ENCODE data around the gene EPB41L4A.

The EPB41L4A gene

DNA sequence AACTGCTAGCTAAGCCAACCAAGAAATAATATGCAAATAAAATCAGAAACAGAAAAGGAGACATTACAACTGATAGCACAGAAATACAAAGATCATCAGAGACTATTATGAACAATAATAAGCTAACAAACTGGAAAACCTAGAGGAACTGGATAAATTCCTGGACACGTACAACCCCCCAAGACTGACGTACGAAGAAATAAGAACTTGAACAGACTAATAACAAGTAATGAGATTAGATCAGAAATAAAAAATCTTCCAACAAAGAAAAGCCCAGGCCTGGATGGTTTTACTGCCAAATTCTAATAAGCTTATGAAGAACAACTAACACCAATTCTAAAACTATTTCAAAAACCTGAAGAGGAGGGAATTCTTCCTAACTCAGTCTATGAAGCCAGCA lies 67.9 kb downstream of the EPB41L4A start:
- DNase-seq: no peak

GRCh38 chr5:112350626-112351025 lies 68.5 kb downstream of the EPB41L4A start:
- DNase-seq: no peak

DNA sequence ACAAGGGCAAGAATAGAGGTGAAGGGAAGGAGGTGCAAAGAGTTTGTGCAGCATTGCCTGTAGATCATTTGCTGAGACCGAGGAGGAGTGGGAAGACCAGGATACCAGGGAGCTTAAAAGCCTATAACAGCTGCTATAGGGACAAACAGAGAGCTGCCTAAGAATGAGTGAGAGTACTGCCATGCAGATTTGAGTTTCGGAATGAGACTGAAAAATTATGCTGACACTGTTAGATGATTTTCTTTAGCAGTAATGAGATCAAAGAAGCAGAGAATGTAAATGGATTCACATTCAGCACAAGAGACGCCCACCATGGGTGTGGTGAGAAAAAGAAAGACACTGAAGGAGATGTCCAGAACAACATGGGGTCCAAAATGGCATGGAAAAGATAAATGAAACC lies 69.7 kb downstream of the EPB41L4A start:
- no peak for DNase-seq

GRCh38 chr5:112348915-112349314 lies 70.2 kb downstream of the EPB41L4A start:
- no peak for DNase-seq

DNA sequence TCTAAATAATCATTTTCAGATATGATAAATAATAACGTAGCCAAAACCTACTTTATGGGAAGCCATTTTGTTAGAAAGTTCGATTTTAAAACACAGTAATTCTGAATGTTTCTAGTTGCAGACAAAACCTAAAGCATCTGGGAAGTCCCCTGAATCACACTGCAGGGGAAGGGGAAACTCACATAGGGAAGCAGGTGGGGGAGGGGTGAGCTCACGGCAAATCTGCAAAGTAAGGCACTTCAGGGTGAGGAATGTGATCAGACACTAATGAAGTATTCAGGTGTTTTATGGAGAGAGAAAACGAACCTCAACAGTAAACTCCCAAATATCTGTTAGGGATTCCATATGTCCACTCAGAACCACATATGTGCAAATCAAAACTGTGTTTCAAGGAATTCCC lies 70.7 kb downstream of the EPB41L4A start:
- no peak for DNase-seq

- DNase-seq: no peak
Observed at GRCh38 chr5:112346411-112347044, 72.5 kb downstream of the EPB41L4A start.

- no peak for DNase-seq
Observed at GRCh38 chr5:112344540-112344939, 74.5 kb downstream of the EPB41L4A start.

DNA sequence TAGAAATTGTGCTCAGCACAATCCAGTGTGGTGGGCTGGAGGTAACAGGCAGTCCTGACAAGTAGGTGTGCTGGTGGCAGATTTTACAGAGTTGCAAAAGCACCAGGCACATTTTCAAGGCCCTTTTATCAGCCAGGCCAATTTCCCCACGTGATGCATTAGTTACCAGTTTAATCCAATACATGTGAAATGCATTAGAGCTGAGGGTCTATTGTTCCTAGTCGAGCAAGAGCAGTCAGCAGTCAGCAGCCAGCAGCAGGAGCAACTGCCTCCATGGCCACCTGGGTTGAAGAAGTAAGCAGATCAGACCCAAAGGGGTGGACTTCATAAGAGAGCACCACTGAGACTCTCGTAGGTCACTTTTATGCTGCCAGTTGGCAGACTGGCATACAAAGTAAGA lies 76.7 kb downstream of the EPB41L4A start:
- DNase-seq: no peak

DNA sequence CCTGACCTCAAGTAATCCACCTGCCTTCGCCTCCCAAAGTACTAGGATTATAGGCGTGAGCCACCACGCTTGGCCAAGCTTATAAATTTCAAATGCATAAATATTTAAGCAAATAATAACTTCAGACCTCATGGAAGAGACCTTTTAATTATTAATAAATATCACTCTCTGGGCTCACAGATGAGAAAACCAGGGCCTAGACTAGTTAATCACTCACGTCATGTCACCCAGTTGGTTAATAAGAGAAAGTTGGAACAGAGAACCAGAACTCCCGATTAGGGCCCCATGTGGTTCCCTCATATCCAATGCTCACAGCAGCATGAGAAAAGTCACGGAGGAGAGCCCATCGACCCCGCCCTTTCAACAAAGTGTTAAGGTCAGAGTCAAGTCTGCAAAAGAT lies 79.3 kb downstream of the EPB41L4A start:
- no peak for DNase-seq

DNA sequence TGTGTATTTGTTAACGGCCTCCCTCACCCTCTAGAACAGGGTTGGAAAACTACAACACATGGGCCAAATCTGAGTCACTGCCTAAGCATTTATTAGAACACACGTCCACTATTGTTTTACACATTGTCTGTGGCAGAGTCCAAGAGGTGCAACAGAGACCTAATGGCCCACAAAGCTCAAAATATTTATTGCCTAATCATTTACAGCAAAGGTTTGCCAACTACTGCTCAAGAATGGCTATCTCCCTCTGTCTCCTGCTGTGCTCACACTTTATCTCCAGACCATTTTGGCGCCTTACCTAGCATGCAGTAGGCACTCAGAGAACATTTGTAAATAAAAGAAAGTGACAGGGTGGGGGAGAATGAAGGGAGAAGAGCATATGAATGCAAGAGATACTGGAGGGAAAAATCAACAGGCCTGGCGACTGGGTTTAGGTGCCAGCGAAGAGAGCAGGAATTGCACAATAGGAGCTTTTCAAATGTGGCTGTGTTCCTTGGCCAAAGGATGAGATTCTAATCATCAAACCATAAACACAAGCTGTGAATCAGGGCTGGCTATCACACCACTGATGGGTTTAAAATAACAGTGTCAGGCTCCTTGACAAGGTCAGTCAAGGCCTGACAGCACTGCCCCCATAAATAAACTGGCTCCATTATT lies 80.3 kb downstream of the EPB41L4A start:
- DNase-seq: no peak

GRCh38 chr5:112333331-112333781 lies 85.7 kb downstream of the EPB41L4A start:
- DNase-seq: no peak

- DNase-seq: no peak
Observed at GRCh38 chr5:112331892-112332291, 87.2 kb downstream of the EPB41L4A start.

GRCh38 chr5:112329419-112330090 lies 89.5 kb downstream of the EPB41L4A start:
- DNase-seq: no peak

- no peak for DNase-seq
Observed at GRCh38 chr5:112323166-112323565, 95.9 kb downstream of the EPB41L4A start.

DNA sequence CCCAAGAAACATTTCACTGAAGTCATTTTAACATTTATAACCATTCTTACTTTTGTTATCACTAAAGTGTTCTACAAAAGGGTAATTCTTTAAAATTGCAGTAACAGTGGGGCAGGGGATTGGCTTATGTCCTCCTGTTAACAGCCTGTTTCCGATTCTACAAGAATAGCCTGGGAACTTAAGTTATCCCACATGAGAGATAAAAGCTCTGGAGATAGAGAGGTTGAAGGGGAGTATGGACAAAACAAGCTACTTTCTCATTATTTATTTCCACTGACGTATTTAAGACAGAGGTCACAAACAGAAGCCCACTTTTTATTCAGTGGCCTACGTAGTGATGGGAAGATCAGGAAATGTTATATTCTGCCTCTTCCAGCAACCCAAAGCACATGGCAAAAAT lies 98.7 kb downstream of the EPB41L4A start:
- no peak for DNase-seq

GRCh38 chr5:112318346-112318745 lies 100.7 kb downstream of the EPB41L4A start:
- DNase-seq: no peak

DNA sequence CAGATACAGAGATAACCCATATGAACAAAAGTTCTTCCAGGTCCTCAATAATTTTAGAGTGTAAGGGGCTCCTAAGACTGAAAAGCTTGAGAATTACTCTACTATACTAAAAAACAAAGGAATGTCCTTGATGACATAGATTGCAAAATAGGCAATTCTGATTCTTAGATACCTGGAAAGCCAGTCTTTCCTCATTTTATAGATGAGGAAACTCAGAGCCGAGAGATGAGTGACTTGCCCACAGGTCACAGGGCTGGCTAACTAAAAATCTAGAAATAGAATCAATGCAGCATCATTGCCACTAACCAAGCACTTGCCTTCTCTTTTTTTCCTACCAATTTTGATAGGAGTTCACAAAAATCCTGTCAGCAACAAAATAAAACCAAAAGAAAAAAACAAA lies 101.2 kb downstream of the EPB41L4A start:
- no peak for DNase-seq

GRCh38 chr5:112316731-112317130 lies 102.3 kb downstream of the EPB41L4A start:
- no peak for DNase-seq

DNA sequence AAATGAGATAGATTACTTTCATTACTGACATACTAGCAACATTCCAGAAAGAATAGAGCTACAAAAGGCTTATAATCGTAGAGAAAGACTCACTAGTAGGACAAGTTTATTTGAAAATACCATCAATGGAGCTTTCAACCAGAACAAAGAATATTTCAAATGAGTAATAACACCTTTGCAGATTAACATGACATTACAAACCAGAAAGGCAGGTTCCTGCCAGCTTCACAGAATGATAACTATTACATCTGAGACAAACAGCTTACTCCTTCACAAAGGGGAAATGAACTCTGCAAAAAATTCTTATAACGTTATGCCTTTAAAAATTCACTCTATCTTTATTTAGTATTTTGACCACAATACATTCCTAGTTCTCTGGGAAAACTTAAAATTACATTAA lies 103.1 kb downstream of the EPB41L4A start:
- DNase-seq: no peak

- no peak for DNase-seq
Observed at GRCh38 chr5:112312295-112313275, 106.5 kb downstream of the EPB41L4A start.

DNA sequence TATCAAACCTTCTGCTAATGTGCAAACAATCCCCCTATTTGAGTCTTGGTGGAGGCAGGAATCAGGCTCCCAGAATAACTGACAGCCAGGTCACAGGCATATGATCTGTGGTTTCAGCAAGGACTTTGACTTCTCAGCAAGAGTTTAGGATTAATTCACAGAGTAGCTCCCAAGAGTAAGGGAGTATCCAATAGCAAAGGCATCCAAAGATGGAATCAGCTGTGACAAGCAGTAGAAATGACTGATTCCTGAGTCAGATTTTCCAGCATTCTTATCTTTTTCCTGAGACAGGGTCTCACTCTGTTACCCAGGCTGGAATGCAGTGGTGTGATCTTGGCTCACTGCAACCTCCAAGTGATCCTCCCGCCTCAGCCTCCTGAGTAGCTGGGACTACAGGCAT lies 108.3 kb downstream of the EPB41L4A start:
- DNase-seq: no peak

DNA sequence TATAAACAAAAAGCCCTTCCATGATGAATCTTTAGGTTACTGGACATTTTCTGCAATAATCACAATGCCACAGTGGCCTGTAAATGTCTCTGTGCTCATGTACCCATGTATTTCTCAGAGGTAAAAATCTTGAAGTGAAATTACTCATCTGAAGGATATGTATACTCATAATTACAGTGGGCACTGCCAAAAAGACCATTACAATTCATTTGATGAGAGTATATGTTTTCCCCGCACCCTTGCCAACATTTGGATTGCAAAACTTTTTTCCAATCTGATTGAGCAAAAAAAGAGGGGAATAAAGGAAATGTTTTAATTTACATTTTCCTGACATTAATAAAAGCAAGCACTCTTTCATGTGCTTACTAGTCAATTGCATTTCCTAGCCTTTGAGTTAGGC lies 110.5 kb downstream of the EPB41L4A start:
- no peak for DNase-seq

DNA sequence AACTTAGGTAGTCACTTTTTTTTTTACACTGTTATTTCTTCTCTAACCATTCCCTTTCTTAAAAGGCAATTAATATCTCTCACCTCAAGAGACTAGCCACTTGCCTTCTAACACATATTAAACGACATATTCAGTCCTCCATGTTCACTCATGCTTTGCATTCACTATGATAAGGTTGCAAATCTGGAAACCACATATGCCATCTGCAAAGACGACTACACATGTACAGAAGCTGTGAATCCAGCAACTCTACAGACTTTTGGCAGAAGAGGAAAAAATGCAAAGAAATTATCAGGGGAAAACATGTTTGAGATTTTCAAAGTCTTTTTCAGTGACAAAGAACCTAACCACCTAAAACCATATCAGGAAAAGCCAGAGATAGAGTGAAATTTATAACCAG lies 112.1 kb downstream of the EPB41L4A start:
- no peak for DNase-seq
